Measurements from ENCODE around the gene IL17B. TPM values are rescaled to one million over a fixed set of nuclear protein-coding genes. Genes with fewer than 3 reads are reported as not detected.

The IL17B gene, protein sequence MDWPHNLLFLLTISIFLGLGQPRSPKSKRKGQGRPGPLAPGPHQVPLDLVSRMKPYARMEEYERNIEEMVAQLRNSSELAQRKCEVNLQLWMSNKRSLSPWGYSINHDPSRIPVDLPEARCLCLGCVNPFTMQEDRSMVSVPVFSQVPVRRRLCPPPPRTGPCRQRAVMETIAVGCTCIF
- polyA plus RNA-seq (2012; ENCODE audit: insufficient read depth, insufficient read length, low read depth): 1.1 TPM

DNA sequence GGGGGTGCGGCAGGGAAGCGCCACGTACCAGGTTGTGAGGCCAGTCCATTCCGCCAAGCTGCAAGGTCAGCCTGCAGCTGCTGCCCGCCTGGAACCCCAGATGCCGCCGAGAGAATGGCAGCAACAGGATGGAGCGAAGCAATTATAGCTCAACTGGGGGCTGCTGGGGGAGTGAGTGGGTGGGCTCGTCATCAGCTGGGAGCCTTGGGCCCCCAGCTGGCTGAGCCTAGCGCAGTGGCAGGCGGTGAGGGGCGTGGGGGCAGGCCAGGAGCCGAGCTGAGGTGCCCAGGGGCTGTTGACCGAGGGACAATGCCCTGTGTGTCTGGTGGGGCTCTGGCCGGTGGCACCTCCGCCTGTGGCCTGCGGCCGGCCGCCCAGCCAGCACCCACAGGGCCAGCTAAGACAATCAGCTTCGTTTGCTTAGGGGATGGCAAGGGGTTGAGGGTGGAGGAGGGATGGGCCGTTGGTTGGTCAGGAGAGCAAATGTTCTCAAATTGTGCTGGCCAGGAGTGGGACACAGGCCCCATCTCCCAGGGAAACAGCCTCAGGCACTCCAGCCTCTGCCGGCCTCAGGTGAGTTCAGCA is at the start of gene IL17B:
IL17B (minus strand) TSS at position 116 of the 585 bp plus-strand sequence; CDS start at position 49, 67 bp downstream.
- no peaks in the 10 kb centered on the region for H3K9me3 ChIP-seq
- no peaks in the 10 kb centered on the region for H3K27me3 ChIP-seq
- H3K4me1 ChIP-seq: peaks cover 8% of the 10 kb centered on the region
- H3K36me3 ChIP-seq: no peaks in the 10 kb centered on the region
- no peak within 1 kb of the TSS for H3K4me3 ChIP-seq (ENCODE audit: low read depth, low read length)
- TF ChIP-seq, protein P1, sequence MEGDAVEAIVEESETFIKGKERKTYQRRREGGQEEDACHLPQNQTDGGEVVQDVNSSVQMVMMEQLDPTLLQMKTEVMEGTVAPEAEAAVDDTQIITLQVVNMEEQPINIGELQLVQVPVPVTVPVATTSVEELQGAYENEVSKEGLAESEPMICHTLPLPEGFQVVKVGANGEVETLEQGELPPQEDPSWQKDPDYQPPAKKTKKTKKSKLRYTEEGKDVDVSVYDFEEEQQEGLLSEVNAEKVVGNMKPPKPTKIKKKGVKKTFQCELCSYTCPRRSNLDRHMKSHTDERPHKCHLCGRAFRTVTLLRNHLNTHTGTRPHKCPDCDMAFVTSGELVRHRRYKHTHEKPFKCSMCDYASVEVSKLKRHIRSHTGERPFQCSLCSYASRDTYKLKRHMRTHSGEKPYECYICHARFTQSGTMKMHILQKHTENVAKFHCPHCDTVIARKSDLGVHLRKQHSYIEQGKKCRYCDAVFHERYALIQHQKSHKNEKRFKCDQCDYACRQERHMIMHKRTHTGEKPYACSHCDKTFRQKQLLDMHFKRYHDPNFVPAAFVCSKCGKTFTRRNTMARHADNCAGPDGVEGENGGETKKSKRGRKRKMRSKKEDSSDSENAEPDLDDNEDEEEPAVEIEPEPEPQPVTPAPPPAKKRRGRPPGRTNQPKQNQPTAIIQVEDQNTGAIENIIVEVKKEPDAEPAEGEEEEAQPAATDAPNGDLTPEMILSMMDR (IDR thresholded peaks at IDR 0.05; ENCODE audit: low read depth, low read length): no peak
- no peak for DNase-seq

DNA sequence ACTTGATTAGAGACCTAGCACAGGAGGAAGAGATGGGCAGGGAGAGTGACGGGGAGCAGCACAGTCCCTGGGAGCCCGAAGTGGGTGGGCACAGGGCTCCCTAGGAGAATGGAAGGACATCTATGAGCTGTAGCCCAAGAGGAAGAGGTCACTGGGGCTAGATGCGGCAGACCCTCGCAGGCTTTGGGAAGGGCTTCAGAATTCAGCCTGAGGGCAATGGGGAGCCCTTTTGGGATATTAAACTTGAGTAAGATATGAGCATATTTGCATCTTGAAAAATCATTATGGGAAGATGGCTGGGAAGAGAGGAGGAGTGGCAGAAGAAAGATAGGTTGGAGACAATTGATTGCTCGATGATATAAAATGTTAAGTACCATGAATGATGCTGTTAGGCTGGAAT is 48.9 kb upstream of the IL17B start:
- Histone ChIP-seq H3K9me3 (no peaks in the 10 kb centered on the region), H3K4me3 (ENCODE audit: low read depth, low read length) (no peak overlapping the region), H3K4me1 (peaks cover 56% of the 10 kb centered on the region), H3K27me3 (no peaks in the 10 kb centered on the region), H3K36me3 (peaks cover 15% of the 10 kb centered on the region)
- TF ChIP-seq, protein P1 (IDR thresholded peaks at IDR 0.05; ENCODE audit: low read depth, low read length): no peak
- no peak for DNase-seq

DNA sequence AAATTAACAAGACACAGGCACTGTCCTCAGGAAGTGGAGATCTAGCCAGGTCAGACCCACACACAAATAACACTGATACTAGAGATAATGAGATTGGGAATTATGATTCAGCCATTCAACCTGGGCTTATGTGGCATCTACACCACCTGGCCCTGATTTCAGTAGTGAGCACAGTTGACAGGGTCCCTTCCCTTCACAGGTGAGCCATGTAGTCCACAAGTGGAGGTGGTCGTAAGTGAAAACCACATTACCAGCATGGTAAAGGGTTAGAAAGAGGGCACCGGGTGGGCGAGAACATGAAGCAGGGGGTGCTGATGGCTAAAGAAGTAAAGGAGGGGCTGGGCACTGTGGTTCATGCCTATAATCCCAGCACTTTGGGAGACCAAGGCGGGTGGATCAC is 48.3 kb upstream of the IL17B start:
- no peaks in the 10 kb centered on the region for H3K27me3 ChIP-seq
- H3K4me3 ChIP-seq (ENCODE audit: low read depth, low read length): no peak overlapping the region
- H3K36me3 ChIP-seq: peaks cover 15% of the 10 kb centered on the region
- no peak for DNase-seq
- peaks cover 57% of the 10 kb centered on the region for H3K4me1 ChIP-seq
- TF ChIP-seq, protein P1 (IDR thresholded peaks at IDR 0.05; ENCODE audit: low read depth, low read length): no peak
- H3K9me3 ChIP-seq: no peaks in the 10 kb centered on the region

DNA sequence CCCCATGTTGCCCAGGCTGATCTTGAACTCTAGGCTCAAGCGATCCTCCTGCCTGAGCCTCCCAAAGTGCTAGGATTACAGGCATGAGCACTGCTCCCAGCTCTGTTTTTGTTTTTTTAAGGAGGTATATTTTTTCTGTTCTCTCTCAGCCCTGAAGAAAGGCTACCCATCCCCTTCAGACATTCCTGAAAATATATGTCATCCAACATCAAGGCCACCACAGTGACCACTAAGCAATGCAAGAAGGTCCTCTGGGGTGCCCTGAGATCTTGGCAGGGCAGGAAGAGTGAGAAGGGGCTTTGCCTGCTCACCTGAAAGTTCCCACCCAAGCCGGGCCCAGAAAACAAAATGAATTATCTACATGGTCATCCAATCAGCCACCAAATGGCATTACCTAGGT is 47.8 kb upstream of the IL17B start:
- Histone ChIP-seq H3K27me3 (no peaks in the 10 kb centered on the region), H3K4me3 (ENCODE audit: low read depth, low read length) (no peak overlapping the region), H3K9me3 (no peaks in the 10 kb centered on the region), H3K4me1 (peaks cover 61% of the 10 kb centered on the region), H3K36me3 (peaks cover 15% of the 10 kb centered on the region)
- TF ChIP-seq, protein P1 (IDR thresholded peaks at IDR 0.05; ENCODE audit: low read depth, low read length): no peak
- DNase-seq: no peak

DNA sequence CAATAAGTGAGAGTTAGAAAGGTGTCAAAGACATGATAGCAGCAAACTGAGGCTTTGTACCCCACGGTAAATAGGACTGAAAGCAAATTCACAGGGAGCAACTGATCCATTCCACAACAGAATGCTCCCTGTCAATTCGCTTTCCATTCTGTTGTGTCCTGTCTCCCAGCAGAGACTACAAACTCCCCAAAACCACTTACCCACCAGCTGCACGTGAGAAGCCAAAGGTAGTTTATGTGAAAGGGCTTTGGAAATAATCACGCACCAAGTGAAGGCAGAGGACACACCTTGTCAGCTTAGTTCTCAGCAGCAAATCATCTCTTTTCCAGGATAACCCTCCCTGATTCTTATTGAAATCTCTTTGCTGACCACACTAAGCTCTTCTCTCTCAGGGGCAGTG is 46.6 kb upstream of the IL17B start:
- H3K4me1 ChIP-seq: peaks cover 66% of the 10 kb centered on the region
- H3K36me3 ChIP-seq: peaks cover 13% of the 10 kb centered on the region
- TF ChIP-seq, protein P1 (IDR thresholded peaks at IDR 0.05; ENCODE audit: low read depth, low read length): no peak

More for the DNA sequence above, 46.6 kb upstream of the IL17B start:
- Histone ChIP-seq H3K27me3 (no peaks in the 10 kb centered on the region), H3K9me3 (no peaks in the 10 kb centered on the region), H3K4me3 (ENCODE audit: low read depth, low read length) (no peak overlapping the region)
- DNase-seq: no peak

Measured in BE2C (cell line).